GM10847 (cell line): ENCODE data around the gene FAM76B.
A peak's percentile ranks its signal among the peaks of the same experiment; 100 is the strongest.

ENCODE experiments used
- POLR2A ChIP-seq: IDR thresholded peaks from 2 replicates; pipeline ENCODE4 v1.6.1; 2011; ENCODE audit not compliant: insufficient read length; ENCODE audit errors: extremely low read depth

Gene FAM76B

GRCh38 chr11:95789506-95790122, at the start of gene FAM76B:
TSS of gene FAM76B (minus strand) at chr11:95789782. CDS start at chr11:95789478, 304 bp downstream.
- peak; percentile 84 for TF ChIP-seq POLR2A

- TF ChIP-seq POLR2A = no peak
Measured at GRCh38 chr11:95835768-95836488, 46.3 kb upstream of the FAM76B start.

- no peak for TF ChIP-seq POLR2A
Measured at GRCh38 chr11:95835351-95835750, 45.8 kb upstream of the FAM76B start.

- TF ChIP-seq POLR2A = no peak
Measured at GRCh38 chr11:95833378-95833777, 43.8 kb upstream of the FAM76B start.

- no peak for TF ChIP-seq POLR2A
Measured at GRCh38 chr11:95832763-95833162, 43.2 kb upstream of the FAM76B start.

GRCh38 chr11:95831198-95831883, 41.8 kb upstream of the FAM76B start:
- no peak for TF ChIP-seq POLR2A

- TF ChIP-seq POLR2A = no peak
Measured at GRCh38 chr11:95829580-95830259, 40.1 kb upstream of the FAM76B start.

GRCh38 chr11:95827696-95828095, 38.1 kb upstream of the FAM76B start:
- TF ChIP-seq POLR2A = no peak

GRCh38 chr11:95821640-95822039, 32.1 kb upstream of the FAM76B start:
- TF ChIP-seq POLR2A = no peak

- no peak for TF ChIP-seq POLR2A
Measured at GRCh38 chr11:95816037-95816436, 26.5 kb upstream of the FAM76B start.

- TF ChIP-seq POLR2A = no peak
Measured at GRCh38 chr11:95805869-95806268, 16.3 kb upstream of the FAM76B start.

GRCh38 chr11:95803973-95804372, 14.4 kb upstream of the FAM76B start:
- no peak for TF ChIP-seq POLR2A

GRCh38 chr11:95802806-95803205, 13.2 kb upstream of the FAM76B start:
- no peak for TF ChIP-seq POLR2A

GRCh38 chr11:95800438-95800837, 10.9 kb upstream of the FAM76B start:
- TF ChIP-seq POLR2A = no peak

GRCh38 chr11:95799546-95799945, 10.0 kb upstream of the FAM76B start:
- TF ChIP-seq POLR2A = no peak

- no peak for TF ChIP-seq POLR2A
Measured at GRCh38 chr11:95796501-95796900, 6.9 kb upstream of the FAM76B start.

- no peak for TF ChIP-seq POLR2A
Measured at GRCh38 chr11:95795627-95796295, 6.2 kb upstream of the FAM76B start.
